HepG2 (cell line): Measurements from ENCODE around the gene CBX2. TPM values are rescaled to one million over a fixed set of nuclear protein-coding genes. Genes with fewer than 3 reads are reported as not detected.

ENCODE experiments used
- EEA1 ChIP-seq: sonication (generic); formaldehyde crosslinking; IDR thresholded peaks from 2 replicates; pipeline ENCODE4 v1.5.1; 2020; ENCODE audit warnings: mild to moderate bottlenecking, missing genetic modification reagents, borderline replicate concordance
- ETV5 ChIP-seq: IDR thresholded peaks from 2 replicates; pipeline ENCODE4 v1.6.1; 2018; ENCODE audit warnings: missing biosample characterization, missing genetic modification reagents, inconsistent platforms, borderline replicate concordance
- HIVEP1 ChIP-seq: sonication (generic); formaldehyde crosslinking; IDR thresholded peaks from 2 replicates; pipeline ENCODE4 v1.4.0; 2020; ENCODE audit warnings: mild to moderate bottlenecking, missing genetic modification reagents
- NR2C2 ChIP-seq: sonication (generic); formaldehyde crosslinking; IDR thresholded peaks from 2 replicates; pipeline ENCODE4 v1.4.0; 2020; ENCODE audit warnings: missing genetic modification reagents, mild to moderate bottlenecking, moderate library complexity, borderline replicate concordance
- POGZ ChIP-seq: sonication (generic); formaldehyde crosslinking; IDR thresholded peaks from 2 replicates; pipeline ENCODE4 v1.4.0; 2020; ENCODE audit warnings: mild to moderate bottlenecking, missing genetic modification reagents
- SIX4 ChIP-seq: sonication (generic); formaldehyde crosslinking; IDR thresholded peaks from 2 replicates; pipeline ENCODE4 v1.4.0; 2020; ENCODE audit warnings: missing genetic modification reagents
- SNAI1 ChIP-seq: sonication (generic); formaldehyde crosslinking; IDR thresholded peaks from 2 replicates; pipeline ENCODE4 v1.5.0; 2020; ENCODE audit warnings: mild to moderate bottlenecking, missing genetic modification reagents, borderline replicate concordance
- ZKSCAN5 ChIP-seq: sonication (generic); formaldehyde crosslinking; IDR thresholded peaks from 2 replicates; pipeline ENCODE4 v1.5.1; 2020; ENCODE audit warnings: mild to moderate bottlenecking, missing genetic modification reagents
- ZNF713 ChIP-seq: sonication (generic); formaldehyde crosslinking; IDR thresholded peaks from 2 replicates; pipeline ENCODE4 v1.4.0; 2020; ENCODE audit warnings: mild to moderate bottlenecking, missing genetic modification reagents
- ZNF776 ChIP-seq: sonication (generic); formaldehyde crosslinking; IDR thresholded peaks from 2 replicates; pipeline ENCODE4 v1.4.0; 2020; ENCODE audit warnings: mild to moderate bottlenecking, missing genetic modification reagents
- ZNF777 ChIP-seq: sonication (generic); formaldehyde crosslinking; IDR thresholded peaks from 2 replicates; pipeline ENCODE4 v1.4.0; 2020; ENCODE audit warnings: missing genetic modification reagents
- ZNF879 ChIP-seq: sonication (generic); formaldehyde crosslinking; IDR thresholded peaks from 2 replicates; pipeline ENCODE4 v1.8.1; 2023; ENCODE audit warnings: missing genetic modification reagents
- polyA plus RNA-seq, 8 experiments: library from polyadenylated mRNA; depleted of rRNA in 3 of 8; stranded (reverse) in 7 of 8; unstranded in 1 of 8; fragments of >200 nt; fragmentation: Illumina TruSeq in 4 of 8; extraction: Trizol in 4 of 8; gene quantifications; 2 replicates each; pipeline versions ENCODE4 v1.2.1 to v1.2.3, GENCODE V29; 2011 to 2016; ENCODE audit warnings: low read depth in 4 of 8, missing spikeins in 1 of 8, mixed read lengths in 1 of 8; ENCODE audit not compliant: insufficient read depth in 1 of 8
- total RNA-seq, 5 experiments: library from RNA; depleted of rRNA; stranded (reverse); fragments of >200 nt; fragmentation: Illumina TruSeq; extraction: Trizol; gene quantifications; 2 replicates each; pipeline ENCODE4 v1.2.3, GENCODE V29; 2016; ENCODE audit warnings: low read depth in 1 of 5
- TF ChIP-seq, protein P1 (sequence below): sonication (generic); formaldehyde crosslinking; conservative IDR thresholded peaks from 2 replicates; pipeline ENCODE4 v1.4.0; 2020; ENCODE audit warnings: mild to moderate bottlenecking, missing genetic modification reagents, moderate library complexity
- TF ChIP-seq, protein P2 (sequence below): sonication (generic); formaldehyde crosslinking; IDR thresholded peaks from 2 replicates; pipeline ENCODE4 v1.4.0; 2020; ENCODE audit warnings: mild to moderate bottlenecking, missing genetic modification reagents
- TF ChIP-seq, protein P3 (sequence below): sonication (generic); formaldehyde crosslinking; IDR thresholded peaks from 2 replicates; pipeline ENCODE4 v1.5.0; 2020; ENCODE audit warnings: mild to moderate bottlenecking, missing genetic modification reagents, borderline replicate concordance
- TF ChIP-seq, protein P4 (sequence below): sonication (generic); formaldehyde crosslinking; conservative IDR thresholded peaks from 2 replicates; pipeline ENCODE4 v1.4.0; 2020; ENCODE audit warnings: missing genetic modification reagents

The CBX2 gene
- total and polyA plus RNA-seq, 2 of the 13 experiments (the other 11 are each of a cell fraction or from before 2014, with no cell fraction given) = 14.5 to 31.1 TPM

DNA sequence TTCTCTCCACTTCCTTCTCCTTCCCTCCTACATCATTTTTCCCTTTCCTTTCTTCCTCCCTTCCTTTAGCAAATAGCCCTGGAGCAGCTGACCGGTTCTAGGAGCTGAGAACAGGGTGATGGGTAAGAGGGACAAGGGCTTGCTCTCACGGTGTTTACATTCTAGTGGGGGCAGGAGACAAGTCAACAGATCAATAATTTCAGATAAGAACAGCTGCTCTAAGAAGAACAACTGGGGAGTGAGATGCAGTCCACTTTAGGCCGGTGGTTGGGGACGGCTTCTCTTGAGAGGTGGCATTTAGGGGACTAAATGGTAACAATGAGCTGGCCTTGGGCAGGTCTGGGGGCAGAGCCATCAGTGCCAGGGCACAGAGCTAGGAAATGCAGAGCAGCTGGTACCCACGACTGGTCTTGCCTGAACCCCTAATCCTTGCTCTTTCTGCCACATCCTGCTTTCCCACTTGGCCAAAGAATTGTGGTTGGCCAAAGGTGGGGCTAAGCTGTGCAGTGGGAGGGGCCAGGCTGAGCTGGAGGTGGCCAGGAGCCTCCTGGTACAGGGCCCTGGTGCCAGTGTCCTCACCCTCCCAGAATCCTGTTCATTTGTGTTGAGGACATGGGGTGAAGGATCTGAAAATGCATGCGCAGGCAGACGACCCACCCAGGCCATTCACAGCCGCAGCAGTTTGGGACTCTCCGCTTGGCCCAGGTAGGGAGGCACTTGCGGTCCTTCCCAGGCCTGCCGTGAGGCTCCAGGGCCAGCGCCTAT lies 43.6 kb downstream of the CBX2 start (continued):
- TF ChIP-seq, protein P1, sequence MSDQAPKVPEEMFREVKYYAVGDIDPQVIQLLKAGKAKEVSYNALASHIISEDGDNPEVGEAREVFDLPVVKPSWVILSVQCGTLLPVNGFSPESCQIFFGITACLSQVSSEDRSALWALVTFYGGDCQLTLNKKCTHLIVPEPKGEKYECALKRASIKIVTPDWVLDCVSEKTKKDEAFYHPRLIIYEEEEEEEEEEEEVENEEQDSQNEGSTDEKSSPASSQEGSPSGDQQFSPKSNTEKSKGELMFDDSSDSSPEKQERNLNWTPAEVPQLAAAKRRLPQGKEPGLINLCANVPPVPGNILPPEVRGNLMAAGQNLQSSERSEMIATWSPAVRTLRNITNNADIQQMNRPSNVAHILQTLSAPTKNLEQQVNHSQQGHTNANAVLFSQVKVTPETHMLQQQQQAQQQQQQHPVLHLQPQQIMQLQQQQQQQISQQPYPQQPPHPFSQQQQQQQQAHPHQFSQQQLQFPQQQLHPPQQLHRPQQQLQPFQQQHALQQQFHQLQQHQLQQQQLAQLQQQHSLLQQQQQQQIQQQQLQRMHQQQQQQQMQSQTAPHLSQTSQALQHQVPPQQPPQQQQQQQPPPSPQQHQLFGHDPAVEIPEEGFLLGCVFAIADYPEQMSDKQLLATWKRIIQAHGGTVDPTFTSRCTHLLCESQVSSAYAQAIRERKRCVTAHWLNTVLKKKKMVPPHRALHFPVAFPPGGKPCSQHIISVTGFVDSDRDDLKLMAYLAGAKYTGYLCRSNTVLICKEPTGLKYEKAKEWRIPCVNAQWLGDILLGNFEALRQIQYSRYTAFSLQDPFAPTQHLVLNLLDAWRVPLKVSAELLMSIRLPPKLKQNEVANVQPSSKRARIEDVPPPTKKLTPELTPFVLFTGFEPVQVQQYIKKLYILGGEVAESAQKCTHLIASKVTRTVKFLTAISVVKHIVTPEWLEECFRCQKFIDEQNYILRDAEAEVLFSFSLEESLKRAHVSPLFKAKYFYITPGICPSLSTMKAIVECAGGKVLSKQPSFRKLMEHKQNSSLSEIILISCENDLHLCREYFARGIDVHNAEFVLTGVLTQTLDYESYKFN (CRISPR knock-in tag) = peak; percentile 99
- TF ChIP-seq, protein P2, sequence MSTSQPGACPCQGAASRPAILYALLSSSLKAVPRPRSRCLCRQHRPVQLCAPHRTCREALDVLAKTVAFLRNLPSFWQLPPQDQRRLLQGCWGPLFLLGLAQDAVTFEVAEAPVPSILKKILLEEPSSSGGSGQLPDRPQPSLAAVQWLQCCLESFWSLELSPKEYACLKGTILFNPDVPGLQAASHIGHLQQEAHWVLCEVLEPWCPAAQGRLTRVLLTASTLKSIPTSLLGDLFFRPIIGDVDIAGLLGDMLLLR = no peak
- no peak for TF ChIP-seq EEA1 (CRISPR knock-in tag)
- TF ChIP-seq SIX4 (CRISPR knock-in tag) = no peak
- TF ChIP-seq, protein P3, sequence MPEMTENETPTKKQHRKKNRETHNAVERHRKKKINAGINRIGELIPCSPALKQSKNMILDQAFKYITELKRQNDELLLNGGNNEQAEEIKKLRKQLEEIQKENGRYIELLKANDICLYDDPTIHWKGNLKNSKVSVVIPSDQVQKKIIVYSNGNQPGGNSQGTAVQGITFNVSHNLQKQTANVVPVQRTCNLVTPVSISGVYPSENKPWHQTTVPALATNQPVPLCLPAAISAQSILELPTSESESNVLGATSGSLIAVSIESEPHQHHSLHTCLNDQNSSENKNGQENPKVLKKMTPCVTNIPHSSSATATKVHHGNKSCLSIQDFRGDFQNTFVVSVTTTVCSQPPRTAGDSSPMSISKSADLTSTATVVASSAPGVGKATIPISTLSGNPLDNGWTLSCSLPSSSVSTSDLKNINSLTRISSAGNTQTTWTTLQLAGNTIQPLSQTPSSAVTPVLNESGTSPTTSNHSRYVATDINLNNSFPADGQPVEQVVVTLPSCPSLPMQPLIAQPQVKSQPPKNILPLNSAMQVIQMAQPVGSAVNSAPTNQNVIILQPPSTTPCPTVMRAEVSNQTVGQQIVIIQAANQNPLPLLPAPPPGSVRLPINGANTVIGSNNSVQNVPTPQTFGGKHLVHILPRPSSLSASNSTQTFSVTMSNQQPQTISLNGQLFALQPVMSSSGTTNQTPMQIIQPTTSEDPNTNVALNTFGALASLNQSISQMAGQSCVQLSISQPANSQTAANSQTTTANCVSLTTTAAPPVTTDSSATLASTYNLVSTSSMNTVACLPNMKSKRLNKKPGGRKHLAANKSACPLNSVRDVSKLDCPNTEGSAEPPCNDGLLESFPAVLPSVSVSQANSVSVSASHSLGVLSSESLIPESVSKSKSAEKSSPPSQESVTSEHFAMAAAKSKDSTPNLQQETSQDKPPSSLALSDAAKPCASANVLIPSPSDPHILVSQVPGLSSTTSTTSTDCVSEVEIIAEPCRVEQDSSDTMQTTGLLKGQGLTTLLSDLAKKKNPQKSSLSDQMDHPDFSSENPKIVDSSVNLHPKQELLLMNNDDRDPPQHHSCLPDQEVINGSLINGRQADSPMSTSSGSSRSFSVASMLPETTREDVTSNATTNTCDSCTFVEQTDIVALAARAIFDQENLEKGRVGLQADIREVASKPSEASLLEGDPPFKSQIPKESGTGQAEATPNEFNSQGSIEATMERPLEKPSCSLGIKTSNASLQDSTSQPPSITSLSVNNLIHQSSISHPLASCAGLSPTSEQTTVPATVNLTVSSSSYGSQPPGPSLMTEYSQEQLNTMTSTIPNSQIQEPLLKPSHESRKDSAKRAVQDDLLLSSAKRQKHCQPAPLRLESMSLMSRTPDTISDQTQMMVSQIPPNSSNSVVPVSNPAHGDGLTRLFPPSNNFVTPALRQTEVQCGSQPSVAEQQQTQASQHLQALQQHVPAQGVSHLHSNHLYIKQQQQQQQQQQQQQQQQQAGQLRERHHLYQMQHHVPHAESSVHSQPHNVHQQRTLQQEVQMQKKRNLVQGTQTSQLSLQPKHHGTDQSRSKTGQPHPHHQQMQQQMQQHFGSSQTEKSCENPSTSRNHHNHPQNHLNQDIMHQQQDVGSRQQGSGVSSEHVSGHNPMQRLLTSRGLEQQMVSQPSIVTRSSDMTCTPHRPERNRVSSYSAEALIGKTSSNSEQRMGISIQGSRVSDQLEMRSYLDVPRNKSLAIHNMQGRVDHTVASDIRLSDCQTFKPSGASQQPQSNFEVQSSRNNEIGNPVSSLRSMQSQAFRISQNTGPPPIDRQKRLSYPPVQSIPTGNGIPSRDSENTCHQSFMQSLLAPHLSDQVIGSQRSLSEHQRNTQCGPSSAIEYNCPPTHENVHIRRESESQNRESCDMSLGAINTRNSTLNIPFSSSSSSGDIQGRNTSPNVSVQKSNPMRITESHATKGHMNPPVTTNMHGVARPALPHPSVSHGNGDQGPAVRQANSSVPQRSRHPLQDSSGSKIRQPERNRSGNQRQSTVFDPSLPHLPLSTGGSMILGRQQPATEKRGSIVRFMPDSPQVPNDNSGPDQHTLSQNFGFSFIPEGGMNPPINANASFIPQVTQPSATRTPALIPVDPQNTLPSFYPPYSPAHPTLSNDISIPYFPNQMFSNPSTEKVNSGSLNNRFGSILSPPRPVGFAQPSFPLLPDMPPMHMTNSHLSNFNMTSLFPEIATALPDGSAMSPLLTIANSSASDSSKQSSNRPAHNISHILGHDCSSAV = no peak
- TF ChIP-seq, protein P4, sequence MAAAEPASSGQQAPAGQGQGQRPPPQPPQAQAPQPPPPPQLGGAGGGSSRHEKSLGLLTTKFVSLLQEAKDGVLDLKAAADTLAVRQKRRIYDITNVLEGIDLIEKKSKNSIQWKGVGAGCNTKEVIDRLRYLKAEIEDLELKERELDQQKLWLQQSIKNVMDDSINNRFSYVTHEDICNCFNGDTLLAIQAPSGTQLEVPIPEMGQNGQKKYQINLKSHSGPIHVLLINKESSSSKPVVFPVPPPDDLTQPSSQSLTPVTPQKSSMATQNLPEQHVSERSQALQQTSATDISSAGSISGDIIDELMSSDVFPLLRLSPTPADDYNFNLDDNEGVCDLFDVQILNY (CRISPR knock-in tag) = no peak
- TF ChIP-seq ZNF777 (CRISPR knock-in tag) = 0 out of 2 replicates have a peak, but pooled peaks have one; percentile 36
- TF ChIP-seq ZKSCAN5 = no peak
- no peak for TF ChIP-seq SNAI1 (CRISPR knock-in tag)
- TF ChIP-seq ZNF879 (CRISPR knock-in tag) = no peak
- peak; percentile 82 for TF ChIP-seq ETV5 (CRISPR knock-in tag)
- TF ChIP-seq HIVEP1 (CRISPR knock-in tag) = 0 out of 2 replicates have a peak, but pooled peaks have one; percentile 20
- peak; percentile 32; the same call in 1 of the 2 replicates for TF ChIP-seq POGZ (CRISPR knock-in tag)
- TF ChIP-seq NR2C2 = peak; percentile 39; the same call in 1 of the 2 replicates
- TF ChIP-seq ZNF776 = no peak
- no peak for TF ChIP-seq ZNF713 (CRISPR knock-in tag)
